Prostate gland (tissue), 2 donors: ENCODE results near the gene ZNRF2. TPM values are rescaled to one million over a fixed set of nuclear protein-coding genes. Genes with fewer than 3 reads are reported as not detected.

Experiments used
- DNase-seq: peaks from one replicate; pipeline ENCODE4 v3.0.0-alpha.2; 2019; ENCODE audit warnings: low spot score
- H3K27ac ChIP-seq, 2 donors: fragments of 200-600 bp; sonication (generic); 2 replicates each; pipeline ENCODE4 v1.5.1; 2017 to 2019
- H3K27me3 ChIP-seq: fragments of 200-600 bp; sonication (generic); replicated peaks from 2 replicates; pipeline ENCODE4 v1.5.1; 2019; ENCODE audit not compliant: insufficient read depth
- H3K36me3 ChIP-seq, 2 donors: fragments of 200-600 bp; sonication (generic); 1 replicate in 1 of 2; 2 replicates in 1 of 2; pipeline versions ENCODE4 v1.5.1 to v1.8.1; 2017 to 2019
- H3K4me1 ChIP-seq: fragments of 200-600 bp; sonication (generic); replicated peaks from 2 replicates; pipeline ENCODE4 v1.5.1; 2019
- H3K4me3 ChIP-seq, 2 donors: fragments of 200-600 bp; sonication (generic); 2 replicates each; pipeline ENCODE4 v1.5.1; 2017 to 2019
- H3K9me3 ChIP-seq: fragments of 200-600 bp; sonication (generic); 2 replicates; pipeline ENCODE4 v1.5.1; 2017
- POLR2A ChIP-seq: fragments of 450-650 bp; IDR thresholded peaks from one replicate; pipeline ENCODE4 v1.6.1; 2016; ENCODE audit warnings: antibody characterized with exemption, mild to moderate bottlenecking
- POLR2AphosphoS5 ChIP-seq: sonication (generic); formaldehyde crosslinking; IDR thresholded peaks from one replicate; pipeline ENCODE4 v1.6.1; 2017; ENCODE audit warnings: antibody characterized with exemption
- WGBS: methylation state at CpG from one replicate; pipeline ENCODE4 v1.1.5; 2018; 5-methylcytosine and 5-hydroxymethylcytosine counted together
- intact Hi-C: fragments of 100-400 bp; cut with DNase I; formaldehyde crosslinking; loops from one replicate; pipeline ENCODE4 v1.14.2; 2022
- total RNA-seq, 2 donors: library from RNA; depleted of rRNA; stranded (reverse); fragments of >200 nt; gene quantifications; one replicate each; pipeline ENCODE4 v1.1.0, GENCODE V29; 2016
- TF ChIP-seq, protein P1 (sequence below), 4 experiments: fragments of 200-600 bp in 2 of 4; fragments of 450-650 bp in 2 of 4; sonication (generic) in 2 of 4; IDR thresholded peaks; 1 replicate in 3 of 4; 2 replicates in 1 of 4; pipeline ENCODE4 v1.5.1; 2016 to 2019; ENCODE audit warnings: antibody characterized with exemption in 4 of 4, mild to moderate bottlenecking in 2 of 4, moderate library complexity in 2 of 4

Gene ZNRF2
- total RNA-seq, 2 donors from 2014 or later = 23.0 to 35.2 TPM

DNA sequence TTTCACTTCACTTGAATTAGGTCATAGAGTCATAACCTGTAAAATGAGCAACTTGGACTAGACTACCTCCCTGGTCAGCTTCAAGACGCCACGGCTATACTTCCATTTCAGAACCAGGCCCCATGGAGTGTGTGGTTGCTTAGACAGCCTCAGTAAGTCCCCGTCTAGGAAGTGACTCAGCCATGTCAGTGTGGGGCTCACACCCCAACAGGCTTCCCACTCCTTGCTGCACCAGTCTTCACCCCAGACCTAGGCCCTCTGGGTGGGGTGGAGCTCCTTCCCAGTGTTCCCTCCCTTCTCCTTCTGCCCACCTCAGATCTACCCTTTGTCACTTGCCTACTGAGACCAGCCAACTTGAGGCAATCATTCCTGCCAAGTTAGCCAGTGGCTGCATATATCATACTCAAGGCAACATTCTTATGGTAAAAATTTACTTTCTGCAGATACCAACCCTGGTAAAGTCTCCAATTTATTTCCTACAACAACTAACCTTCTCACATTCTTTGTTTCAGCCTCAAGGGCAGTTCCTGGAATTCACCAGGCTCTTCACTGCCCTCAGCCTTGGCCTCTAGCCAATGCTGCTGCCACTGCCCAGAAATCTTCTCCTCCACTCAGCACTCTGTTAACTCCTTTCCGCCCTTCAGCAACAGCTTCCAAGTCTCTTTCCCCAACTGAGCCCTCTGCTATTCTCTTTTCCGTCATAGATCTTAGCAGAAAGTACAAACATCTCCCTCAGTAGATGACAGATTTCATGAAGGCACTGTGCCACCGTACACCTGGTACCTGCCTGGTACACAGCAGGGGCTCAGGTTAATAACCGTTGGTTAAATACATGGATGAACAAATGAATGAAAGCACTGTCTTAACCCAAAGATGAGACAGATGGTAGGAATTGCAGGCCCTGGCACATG, 31.3 kb upstream of the ZNRF2 start:
- intact Hi-C loops = no loop called here
- no peaks in the 10 kb centered on the region for H3K9me3 ChIP-seq
- DNase-seq = peak; percentile 60
- H3K36me3 ChIP-seq = no peaks in the 10 kb centered on the region
- 62% methylated on average over 7 of the region's 7 CpGs for whole genome bisulfite sequencing
- no peak overlapping the region for H3K4me3 ChIP-seq
- TF ChIP-seq POLR2AphosphoS5 = peak; percentile 38
- no peak for TF ChIP-seq POLR2A
- no peak overlapping the region for H3K27ac ChIP-seq
- no peaks in the 10 kb centered on the region for H3K27me3 ChIP-seq
- no peaks in the 10 kb centered on the region for H3K4me1 ChIP-seq

DNA sequence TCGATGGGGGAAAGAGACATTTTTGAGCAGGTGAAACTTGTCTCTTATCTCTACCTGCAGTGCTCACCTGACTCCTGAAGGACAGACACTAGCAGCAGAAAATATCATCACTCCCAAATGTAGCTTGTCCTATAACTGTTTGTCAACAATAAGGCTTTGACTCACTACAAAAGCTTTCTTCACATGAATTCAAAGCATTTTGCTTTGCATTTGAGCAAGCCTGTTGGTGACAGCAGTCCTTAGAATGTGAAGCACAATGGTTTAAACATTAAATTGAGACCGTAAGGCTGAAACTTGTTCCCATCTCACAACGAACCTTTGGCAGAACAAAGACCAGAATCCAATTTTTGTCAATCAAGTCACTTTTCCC, 30.6 kb upstream of the ZNRF2 start:
- Histone ChIP-seq H3K36me3 (no peaks in the 10 kb centered on the region), H3K27me3 (no peaks in the 10 kb centered on the region), H3K27ac (no peak overlapping the region), H3K4me1 (no peaks in the 10 kb centered on the region), H3K4me3 (no peak overlapping the region), H3K9me3 (no peaks in the 10 kb centered on the region)
- intact Hi-C loops = no loop called here
- no peak for DNase-seq
- TF ChIP-seq, protein P1, sequence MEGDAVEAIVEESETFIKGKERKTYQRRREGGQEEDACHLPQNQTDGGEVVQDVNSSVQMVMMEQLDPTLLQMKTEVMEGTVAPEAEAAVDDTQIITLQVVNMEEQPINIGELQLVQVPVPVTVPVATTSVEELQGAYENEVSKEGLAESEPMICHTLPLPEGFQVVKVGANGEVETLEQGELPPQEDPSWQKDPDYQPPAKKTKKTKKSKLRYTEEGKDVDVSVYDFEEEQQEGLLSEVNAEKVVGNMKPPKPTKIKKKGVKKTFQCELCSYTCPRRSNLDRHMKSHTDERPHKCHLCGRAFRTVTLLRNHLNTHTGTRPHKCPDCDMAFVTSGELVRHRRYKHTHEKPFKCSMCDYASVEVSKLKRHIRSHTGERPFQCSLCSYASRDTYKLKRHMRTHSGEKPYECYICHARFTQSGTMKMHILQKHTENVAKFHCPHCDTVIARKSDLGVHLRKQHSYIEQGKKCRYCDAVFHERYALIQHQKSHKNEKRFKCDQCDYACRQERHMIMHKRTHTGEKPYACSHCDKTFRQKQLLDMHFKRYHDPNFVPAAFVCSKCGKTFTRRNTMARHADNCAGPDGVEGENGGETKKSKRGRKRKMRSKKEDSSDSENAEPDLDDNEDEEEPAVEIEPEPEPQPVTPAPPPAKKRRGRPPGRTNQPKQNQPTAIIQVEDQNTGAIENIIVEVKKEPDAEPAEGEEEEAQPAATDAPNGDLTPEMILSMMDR (IDR thresholded peaks at IDR 0.05) = no peak
- TF ChIP-seq POLR2AphosphoS5 (no peak), POLR2A (no peak)
- 50% methylated on average over 3 of the region's 3 CpGs for WGBS

DNA sequence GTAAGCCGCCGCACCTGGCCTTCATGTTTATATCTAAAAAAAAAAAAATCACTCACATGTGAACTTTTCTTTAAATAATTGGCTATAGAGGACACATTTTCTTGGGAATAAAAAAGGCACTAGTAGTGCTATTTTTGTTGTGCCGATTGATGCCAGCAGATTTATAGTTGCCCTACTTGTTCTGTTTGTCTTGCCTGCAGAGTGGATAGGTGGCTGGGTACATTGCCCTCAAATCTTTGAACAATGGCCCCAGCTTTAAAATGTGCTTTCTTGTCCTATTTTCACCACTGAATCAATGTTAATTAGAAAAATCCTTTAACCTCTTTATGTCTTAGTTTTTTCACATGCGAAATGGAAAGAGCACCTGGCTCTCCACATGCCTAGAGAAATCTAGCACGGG, 30.1 kb upstream of the ZNRF2 start:
- no peaks in the 10 kb centered on the region for H3K4me1 ChIP-seq
- H3K27me3 ChIP-seq = no peaks in the 10 kb centered on the region
- no peak for DNase-seq
- H3K36me3 ChIP-seq = no peaks in the 10 kb centered on the region
- intact Hi-C loops = no loop called here
- H3K27ac ChIP-seq = no peak overlapping the region
- TF ChIP-seq POLR2AphosphoS5 = no peak
- TF ChIP-seq, protein P1 (IDR thresholded peaks at IDR 0.05) = no peak
- no peak for TF ChIP-seq POLR2A
- 59% methylated on average over 5 of the region's 5 CpGs for WGBS
- no peaks in the 10 kb centered on the region for H3K9me3 ChIP-seq
- no peak overlapping the region for H3K4me3 ChIP-seq

DNA sequence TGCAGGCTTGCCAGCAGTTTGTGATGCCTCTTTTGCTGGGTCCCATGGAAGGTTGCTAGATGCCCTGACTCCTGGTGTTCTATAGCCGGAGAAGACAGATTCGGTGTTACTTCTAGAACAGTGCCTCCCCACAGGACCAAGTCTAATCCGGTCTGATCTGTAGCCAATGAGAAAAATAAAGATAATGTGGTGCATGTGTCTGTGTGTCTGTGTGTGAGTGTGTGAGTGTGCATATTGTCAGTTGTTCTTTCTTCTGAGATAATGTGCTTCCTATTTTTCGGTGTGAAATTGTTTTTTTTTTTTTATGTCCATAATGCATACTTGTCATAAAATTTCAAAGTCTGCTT, 29.7 kb upstream of the ZNRF2 start:
- Histone ChIP-seq H3K27ac (no peak overlapping the region), H3K36me3 (no peaks in the 10 kb centered on the region), H3K27me3 (no peaks in the 10 kb centered on the region), H3K4me3 (no peak overlapping the region), H3K9me3 (no peaks in the 10 kb centered on the region), H3K4me1 (no peaks in the 10 kb centered on the region)
- intact Hi-C loops = no loop called here
- 42% methylated on average over 4 of the region's 4 CpGs for WGBS
- no peak for DNase-seq
- TF ChIP-seq POLR2AphosphoS5 = no peak
- TF ChIP-seq POLR2A = no peak
- TF ChIP-seq, protein P1 (IDR thresholded peaks at IDR 0.05) = no peak

DNA sequence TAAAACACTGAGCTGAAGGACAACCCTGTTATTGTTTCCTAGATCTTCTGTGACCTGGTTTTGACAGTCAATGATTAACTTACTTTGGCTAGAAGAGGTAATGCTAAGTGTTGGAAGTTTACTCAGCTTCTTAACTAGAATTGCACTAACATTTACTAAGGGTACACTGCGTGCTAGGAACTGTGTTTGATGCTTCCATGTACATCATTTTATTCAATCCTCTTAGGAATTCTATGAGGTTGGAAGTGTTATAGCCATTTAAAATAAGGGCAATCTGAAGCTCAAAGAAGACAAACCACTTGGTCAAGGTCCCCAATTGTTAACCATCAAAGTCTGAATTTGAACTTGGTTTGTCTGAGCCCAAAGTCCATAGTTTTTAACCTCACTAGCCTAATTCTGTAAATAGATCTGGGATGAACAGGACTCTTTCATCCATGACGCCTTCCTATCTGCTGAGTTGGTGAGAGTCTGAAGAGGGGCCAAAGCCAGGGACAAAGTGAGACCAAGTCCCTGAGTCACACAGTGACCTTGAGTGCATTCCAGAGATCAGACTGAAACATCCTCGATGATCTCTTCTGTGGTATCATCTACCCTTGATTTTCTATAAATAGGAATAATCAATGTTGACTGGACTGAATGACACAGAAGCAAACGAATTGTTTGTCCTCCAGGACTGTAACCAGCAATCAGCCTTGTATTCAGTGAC, 29.2 kb upstream of the ZNRF2 start:
- Histone ChIP-seq H3K36me3 (no peaks in the 10 kb centered on the region), H3K9me3 (no peaks in the 10 kb centered on the region), H3K27ac (no peak overlapping the region), H3K27me3 (no peaks in the 10 kb centered on the region), H3K4me3 (no peak overlapping the region), H3K4me1 (no peaks in the 10 kb centered on the region)
- TF ChIP-seq POLR2A (no peak), POLR2AphosphoS5 (peak; percentile 68)
- TF ChIP-seq, protein P1 (IDR thresholded peaks at IDR 0.05) = no peak
- WGBS = 73% methylated on average over 4 of the region's 4 CpGs
- no peak for DNase-seq
- intact Hi-C loops = no loop called here
